GM13977 (cell line): Measurements from ENCODE around the gene PGRMC2.

Experiments
- DNase-seq: peaks from one replicate; pipeline ENCODE4 v3.0.0; 2012; ENCODE audit warnings: low spot score
- CTCF ChIP-seq: IDR thresholded peaks from 2 replicates; pipeline ENCODE4 v1.5.1; 2012; ENCODE audit warnings: mild to moderate bottlenecking, control low read depth; ENCODE audit not compliant: insufficient read depth; ENCODE audit errors: extremely low read depth, missing control alignments
- in situ Hi-C: fragments of 300-500 bp; cut with MboI; formaldehyde crosslinking; loops from one replicate; pipeline ENCODE4 v1.12.0; 2022; ENCODE audit warnings: low sequenced_read_pairs, low pct_unique_long_range_greater_than_20kb, mixed read lengths, inconsistent platforms; ENCODE audit not compliant: unreplicated experiment

The PGRMC2 gene

DNA sequence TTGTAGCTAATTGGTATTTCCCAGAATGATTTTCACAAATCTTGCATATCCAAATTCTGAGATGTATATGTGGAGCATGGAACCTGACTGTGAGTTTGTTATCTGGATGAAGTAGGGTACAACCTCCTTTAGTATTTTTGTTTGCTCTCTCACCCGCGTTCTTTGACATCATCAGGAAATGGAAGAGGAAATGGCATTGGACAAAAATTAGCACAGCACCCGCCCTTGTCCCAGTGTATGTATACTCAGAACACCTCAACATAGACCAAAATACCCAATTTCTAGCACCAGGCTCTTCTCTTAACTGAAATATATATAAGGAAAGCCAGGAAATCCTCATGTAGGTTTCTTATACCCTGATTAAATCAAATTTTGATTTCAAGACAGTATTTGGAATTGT, 6.9 kb upstream of the PGRMC2 start:
- TF ChIP-seq CTCF, result no peak
- in situ Hi-C loops, result no loop called here
- no peak for DNase-seq

DNA sequence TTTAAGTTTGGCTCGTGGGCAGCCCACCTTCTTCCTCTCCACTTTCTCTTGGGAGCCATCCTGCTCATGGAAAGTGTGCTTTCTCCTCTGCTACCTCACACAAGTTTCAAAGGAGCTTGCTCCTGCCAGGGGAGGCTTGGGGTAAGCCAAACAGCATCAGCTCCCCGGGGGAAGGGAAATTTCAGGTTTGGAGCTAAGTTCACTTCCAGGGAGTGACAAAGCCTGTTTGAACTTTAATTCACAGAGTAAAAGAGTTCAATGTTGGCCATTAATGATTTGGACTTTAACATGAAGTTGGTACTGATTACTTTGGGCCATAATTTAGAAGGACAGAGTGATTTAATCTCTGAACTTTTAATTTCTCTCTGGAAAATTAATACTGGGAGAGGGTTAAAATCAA, 4.7 kb upstream of the PGRMC2 start:
- TF ChIP-seq CTCF, result no peak
- no peak for DNase-seq
- in situ Hi-C loops, result no loop called here

DNA sequence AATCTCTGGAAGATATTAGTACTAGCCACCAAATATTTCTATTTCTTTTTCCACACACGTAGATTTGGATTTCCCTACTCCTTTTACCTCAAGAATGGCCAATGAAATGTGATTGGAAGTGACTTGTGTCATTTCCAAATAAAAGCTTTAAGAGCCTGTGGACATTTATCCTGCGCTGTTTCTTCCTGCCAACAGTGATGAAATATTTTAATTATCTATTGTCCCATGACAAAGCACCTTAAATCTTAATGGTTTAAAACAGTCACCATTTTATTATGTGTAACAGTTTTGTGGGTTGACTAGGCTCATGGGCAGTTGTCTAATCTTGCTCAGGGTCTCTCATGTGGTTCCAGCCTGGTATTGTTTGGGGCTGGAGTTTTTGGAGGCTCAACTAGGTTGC, 3.5 kb upstream of the PGRMC2 start:
- no peak for TF ChIP-seq CTCF
- DNase-seq, result no peak
- in situ Hi-C loops, result no loop called here

DNA sequence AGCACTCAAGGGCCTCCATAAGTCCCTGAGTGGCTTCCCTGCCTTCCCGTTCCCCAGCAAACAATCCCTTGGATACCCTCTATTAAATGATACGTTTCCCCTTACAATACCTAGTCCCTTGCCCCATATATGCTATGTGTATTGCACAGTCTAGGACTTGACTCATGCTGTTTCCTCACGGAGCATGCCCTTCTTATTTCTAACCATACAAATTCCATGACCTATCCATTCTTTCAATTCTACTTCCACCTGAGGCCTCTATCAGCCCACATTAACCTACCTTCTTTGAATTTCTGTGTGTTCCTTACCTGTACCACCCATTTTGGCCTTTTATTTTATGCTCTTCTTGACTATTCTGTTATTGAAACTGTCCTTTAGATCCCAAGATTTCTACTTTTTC, 2.9 kb upstream of the PGRMC2 start:
- no peak for DNase-seq
- in situ Hi-C loops, result no loop called here
- no peak for TF ChIP-seq CTCF

GRCh38 chr4:128289523-128290158, 2.0 kb upstream of the PGRMC2 start:
- in situ Hi-C loops, result no loop called here
- no peak for TF ChIP-seq CTCF
- no peak for DNase-seq

DNA sequence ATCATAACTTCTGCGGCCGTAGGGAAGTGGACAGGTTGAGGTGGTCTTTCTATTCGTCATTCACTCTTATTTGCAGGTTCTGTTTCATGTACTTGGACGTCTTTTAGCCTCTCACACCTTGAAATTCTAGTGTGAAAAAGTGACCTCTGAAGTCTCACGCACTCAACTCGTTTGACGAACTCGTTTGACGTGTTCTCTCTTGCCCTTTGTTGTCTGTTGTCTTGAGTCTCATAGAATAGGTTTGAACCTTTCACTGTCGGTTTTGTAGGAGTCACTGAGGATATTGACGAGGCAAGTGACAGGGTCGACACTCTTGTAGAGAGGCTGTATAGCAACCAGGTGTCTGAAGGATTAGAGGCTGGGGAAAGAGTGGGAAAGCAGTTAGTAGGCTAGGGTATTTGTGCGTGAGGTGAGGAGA, 1.1 kb upstream of the PGRMC2 start:
- no peak for TF ChIP-seq CTCF
- in situ Hi-C loops, result no loop called here
- peak; percentile 12 for DNase-seq
